OCI-LY1 (cell line): ENCODE results near the gene ZNF705A.
"Not testable (repeated sequence)": the region's sequence is repeated elsewhere in the genome, so short reads cannot be mapped to it uniquely, and the experiment has no call there.

Source experiments
- CTCF ChIP-seq: fragments of 200-600 bp; sonication (generic), shearing (Covaris generic); IDR thresholded peaks from 2 replicates; pipeline ENCODE4 v1.5.1; 2017; ENCODE audit warnings: mild to moderate bottlenecking, antibody characterized with exemption, low read length, moderate library complexity, mixed read lengths
- EZH2 ChIP-seq: fragments of 200-600 bp; sonication (generic), shearing (Covaris generic); IDR thresholded peaks from 2 replicates; pipeline ENCODE4 v1.8.0; 2017; ENCODE audit warnings: borderline replicate concordance, mixed run types, mild to moderate bottlenecking, antibody characterized with exemption, low read length, moderate library complexity, mixed read lengths

GRCh38 chr12:8179989-8180585 lies 23.3 kb downstream of the ZNF705A start:
- TF ChIP-seq EZH2 = not testable (repeated sequence)
- peak; percentile 41; the same call in 1 of the 2 replicates for TF ChIP-seq CTCF
